ENCODE measurements around the gene KTN1. TPM values are rescaled to one million over a fixed set of nuclear protein-coding genes. Genes with fewer than 3 reads are reported as not detected.

Gene KTN1
- total RNA-seq, 2 experiments from 2014 or later, result 85.8 to 93.3 TPM

- DNase-seq, result no peak
- no peaks in the 10 kb centered on the region for H3K36me3 Mint-ChIP-seq (ENCODE audit: low read depth)
- peaks cover 4% of the 10 kb centered on the region for H3K27me3 Mint-ChIP-seq
- no peak overlapping the region for H3K27ac Mint-ChIP-seq
- ChIA-PET POLR2A (no interaction called here), CTCF (interaction anchor here (1.1 to 2.0 kb wide), 2 partner anchors 11 to 568 kb away, joined by 3 to 5 read pairs; no protein-coding TSS in a partner anchor)
- no peaks in the 10 kb centered on the region for H3K9me3 Mint-ChIP-seq
- no peaks in the 10 kb centered on the region for H3K4me1 Mint-ChIP-seq
- no peak overlapping the region for H3K4me3 Mint-ChIP-seq
Observed at GRCh38 chr14:55724736-55725135, 144.7 kb downstream of the KTN1 start.

GRCh38 chr14:55730592-55731310 lies 150.7 kb downstream of the KTN1 start:
- peaks cover 3% of the 10 kb centered on the region for H3K4me1 Mint-ChIP-seq
- H3K27ac Mint-ChIP-seq, result no peak overlapping the region
- H3K36me3 Mint-ChIP-seq (ENCODE audit: low read depth), result no peaks in the 10 kb centered on the region
- peaks cover 4% of the 10 kb centered on the region for H3K27me3 Mint-ChIP-seq
- CTCF ChIA-PET, result interaction anchor here (0.9 to 2.1 kb wide), 3 partner anchors 609 to 746 kb away, joined by 3 to 5 read pairs (median 3); no protein-coding TSS in a partner anchor
- H3K4me3 Mint-ChIP-seq, result no peak overlapping the region
- H3K9me3 Mint-ChIP-seq, result peaks cover 2% of the 10 kb centered on the region
- DNase-seq, result no peak
- POLR2A ChIA-PET, result no interaction called here

GRCh38 chr14:55731311-55731872 lies 151.4 kb downstream of the KTN1 start:
- H3K4me3 Mint-ChIP-seq, result no peak overlapping the region
- CTCF ChIA-PET, result interaction anchor here (0.7 to 1.2 kb wide), 4 partner anchors 15 to 745 kb away, joined by 3 read pairs; no protein-coding TSS in a partner anchor

GRCh38 chr14:55731881-55732498 lies 152.0 kb downstream of the KTN1 start:
- ChIA-PET POLR2A (interaction anchor here (0.6 kb wide), 1 partner anchor 753 kb away, joined by 3 read pairs; no protein-coding TSS in a partner anchor), CTCF (interaction anchor here (0.7 to 1.2 kb wide), 5 partner anchors 15 to 744 kb away, joined by 3 read pairs; no protein-coding TSS in a partner anchor)
- Mint-ChIP-seq H3K9me3 (peaks cover 3% of the 10 kb centered on the region), H3K27me3 (peaks cover 4% of the 10 kb centered on the region), H3K36me3 (ENCODE audit: low read depth) (no peaks in the 10 kb centered on the region), H3K4me1 (peaks cover 3% of the 10 kb centered on the region), H3K4me3 (no peak overlapping the region), H3K27ac (no peak overlapping the region)
- DNase-seq, result peak; percentile 61

More at GRCh38 chr14:55731311-55731872, 151.4 kb downstream of the KTN1 start:
- no peak for DNase-seq
- Mint-ChIP-seq H3K36me3 (ENCODE audit: low read depth) (no peaks in the 10 kb centered on the region), H3K9me3 (peaks cover 3% of the 10 kb centered on the region), H3K4me1 (peaks cover 3% of the 10 kb centered on the region), H3K27ac (no peak overlapping the region), H3K27me3 (peaks cover 4% of the 10 kb centered on the region)
- POLR2A ChIA-PET, result interaction anchor here (0.6 kb wide), 1 partner anchor 753 kb away, joined by 3 read pairs; no protein-coding TSS in a partner anchor

GRCh38 chr14:55733599-55733998 lies 153.6 kb downstream of the KTN1 start:
- no peak for DNase-seq
- H3K27me3 Mint-ChIP-seq, result peaks cover 2% of the 10 kb centered on the region
- POLR2A ChIA-PET, result no interaction called here
- CTCF ChIA-PET, result interaction anchor here (0.9 to 1.3 kb wide), 3 partner anchors 21 to 741 kb away, joined by 3 to 4 read pairs (median 3); no protein-coding TSS in a partner anchor
- H3K4me3 Mint-ChIP-seq, result no peak overlapping the region
- H3K27ac Mint-ChIP-seq, result no peak overlapping the region
- no peaks in the 10 kb centered on the region for H3K36me3 Mint-ChIP-seq (ENCODE audit: low read depth)
- peaks cover 3% of the 10 kb centered on the region for H3K4me1 Mint-ChIP-seq
- peaks cover 3% of the 10 kb centered on the region for H3K9me3 Mint-ChIP-seq

Other genes starting within 250 kb of the KTN1 start
- 1 to 10 TPM; 5.3 to 6.1 TPM for gene ATG14, start 168.4 kb upstream of the KTN1 start, total RNA-seq
- gene TBPL2, start 139.6 kb upstream of the KTN1 start, total RNA-seq, result not detected

Data from activated CD4-positive, alpha-beta T cell treated with anti-CD3 and anti-CD28 coated beads, Interleukin-2, amount 10 ng/mL, durations not matched to agents 7 days and 5 days (primary cell).